ENCODE results near the gene TPX2. TPM values are rescaled to one million over a fixed set of nuclear protein-coding genes. Genes with fewer than 3 reads are reported as not detected.
A peak's percentile ranks its signal among the peaks of the same experiment; 100 is the strongest.

Gene TPX2
- total RNA-seq, 4 donors from 2014 or later = 4.4 to 11.2 (median 9.7) TPM

- peak in 1 of 3 donors; percentile 61 for TF ChIP-seq POLR2AphosphoS5 (IDR thresholded peaks at IDR 0.05)
- no peak for TF ChIP-seq CTCF (IDR thresholded peaks at IDR 0.05)
- WGBS = 39% methylated on average over 6 of the region's 6 CpGs
- Histone ChIP-seq H3K4me3 (no peak overlapping the region), H3K9me3 (no peaks in the 10 kb centered on the region), H3K4me1 (peaks cover 59% of the 10 kb centered on the region), H3K27ac (peak overlapping the region; percentile 86), H3K36me3 (peaks cover 2% of the 10 kb centered on the region), H3K27me3 (no peaks in the 10 kb centered on the region)
- peak in 1 of 2 donors; percentile 79 for DNase-seq (ENCODE audit: low spot score in 2 of 2)
Measured at GRCh38 chr20:31698803-31699718, 40.0 kb upstream of the TPX2 start.

- 98% methylated on average over 7 of the region's 7 CpGs for WGBS
- TF ChIP-seq POLR2AphosphoS5 (IDR thresholded peaks at IDR 0.05) (no peak), POLR2A (IDR thresholded peaks at IDR 0.05) (no peak), CTCF (IDR thresholded peaks at IDR 0.05) (no peak)
- Histone ChIP-seq H3K36me3 (no peaks in the 10 kb centered on the region), H3K4me3 (no peak overlapping the region), H3K27ac (peak overlapping the region; percentile 86), H3K4me1 (peaks cover 59% of the 10 kb centered on the region), H3K27me3 (no peaks in the 10 kb centered on the region), H3K9me3 (no peaks in the 10 kb centered on the region)
- no peak for DNase-seq (ENCODE audit: low spot score in 2 of 2)
Measured at GRCh38 chr20:31699801-31700728, 39.0 kb upstream of the TPX2 start.

- TF ChIP-seq CTCF (IDR thresholded peaks at IDR 0.05) (no peak), EP300 (IDR thresholded peaks at IDR 0.05) (no peak), POLR2AphosphoS5 (IDR thresholded peaks at IDR 0.05) (no peak), POLR2A (IDR thresholded peaks at IDR 0.05) (no peak)
- 81% methylated on average over 5 of the region's 5 CpGs for WGBS
- peak overlapping the region; percentile 86 for H3K27ac ChIP-seq
- no peak overlapping the region for H3K4me3 ChIP-seq
- H3K9me3 ChIP-seq = no peaks in the 10 kb centered on the region
- no peak for DNase-seq (ENCODE audit: low spot score in 2 of 2)
- peaks cover 60% of the 10 kb centered on the region for H3K4me1 ChIP-seq
- H3K27me3 ChIP-seq = no peaks in the 10 kb centered on the region
- peaks cover under 1% of the 10 kb centered on the region for H3K36me3 ChIP-seq
Measured at GRCh38 chr20:31700747-31701146, 38.3 kb upstream of the TPX2 start.

- Histone ChIP-seq H3K4me3 (no peak overlapping the region), H3K27me3 (no peaks in the 10 kb centered on the region), H3K9me3 (no peaks in the 10 kb centered on the region), H3K27ac (no peak overlapping the region), H3K4me1 (peaks cover 64% of the 10 kb centered on the region), H3K36me3 (peaks cover 8% of the 10 kb centered on the region)
- no peak for DNase-seq (ENCODE audit: low spot score in 2 of 2)
- TF ChIP-seq CTCF (IDR thresholded peaks at IDR 0.05) = no peak
- TF ChIP-seq POLR2AphosphoS5 (IDR thresholded peaks at IDR 0.05) = no peak
- TF ChIP-seq EP300 (IDR thresholded peaks at IDR 0.05) = no peak
- TF ChIP-seq POLR2A (IDR thresholded peaks at IDR 0.05) = no peak
- 73% methylated on average over 1 of the region's 1 CpG for WGBS
Measured at GRCh38 chr20:31701591-31701990, 37.5 kb upstream of the TPX2 start.
